NCI-H460 (cell line): Measurements from ENCODE around the gene TPPP. TPM values are rescaled to one million over a fixed set of nuclear protein-coding genes. Genes with fewer than 3 reads are reported as not detected.
"Not testable (repeated sequence)": the region's sequence is repeated elsewhere in the genome, so short reads cannot be mapped to it uniquely, and the experiment has no call there.

Experiments
- DNase-seq: peaks from one replicate; pipeline ENCODE4 v3.0.0-alpha.2; 2016; ENCODE audit warnings: low read depth; ENCODE audit errors: extremely low read depth
- total RNA-seq: library from RNA; depleted of rRNA; stranded (reverse); fragments of >200 nt; shearing (Covaris generic); gene quantifications from 2 replicates; pipeline ENCODE4 v1.2.3, GENCODE V29; 2014

The TPPP gene
- total RNA-seq, 1 experiment from 2014 or later, result 0.54 TPM

- DNase-seq, result no peak
These were observed 57.7 kb downstream of the TPPP start for GRCh38 chr5:635306-636055.

DNA sequence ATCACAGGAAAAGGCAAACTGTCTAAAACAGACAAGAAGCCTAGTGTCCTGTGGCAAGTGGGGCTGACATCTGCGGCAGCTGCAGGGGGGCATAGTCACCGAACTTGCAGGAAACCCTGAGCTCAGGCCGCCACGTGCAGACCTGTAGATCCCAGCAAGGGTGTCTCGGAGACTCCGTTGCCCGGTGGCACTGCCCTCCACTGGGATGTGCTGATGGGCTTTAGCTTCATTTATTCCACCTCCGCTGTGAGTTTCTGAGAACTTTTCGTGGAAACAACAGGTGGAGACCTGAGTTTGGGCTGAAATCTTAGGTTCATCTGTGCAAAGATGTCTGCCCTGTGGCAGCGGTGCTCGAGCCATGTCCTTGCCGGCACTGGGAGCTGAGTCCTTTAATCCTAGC lies 59.0 kb downstream of the TPPP start:
- DNase-seq, result no peak

DNA sequence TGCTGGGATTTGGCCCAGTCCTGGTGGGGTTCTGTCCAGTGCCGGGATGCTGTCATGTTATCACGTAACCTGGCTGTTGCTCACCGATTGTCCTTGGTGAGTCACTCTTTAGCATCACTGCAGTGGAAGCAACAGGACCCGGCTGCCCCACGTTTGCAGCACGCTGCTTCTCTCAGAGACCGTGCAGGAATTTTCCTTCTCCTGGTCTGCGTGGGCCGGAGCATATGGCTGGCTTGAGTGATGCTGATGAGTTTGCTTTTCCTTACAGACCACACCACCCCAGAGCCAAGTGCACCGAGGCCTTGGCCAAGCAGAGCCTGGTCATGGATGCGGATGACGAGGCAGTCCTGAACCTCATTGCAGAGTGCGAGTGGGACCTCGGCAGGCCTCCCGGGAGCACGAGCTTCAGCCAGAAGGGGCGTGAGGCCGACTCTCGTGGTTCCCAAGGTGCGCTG lies 59.6 kb downstream of the TPPP start:
- DNase-seq, result no peak

DNA sequence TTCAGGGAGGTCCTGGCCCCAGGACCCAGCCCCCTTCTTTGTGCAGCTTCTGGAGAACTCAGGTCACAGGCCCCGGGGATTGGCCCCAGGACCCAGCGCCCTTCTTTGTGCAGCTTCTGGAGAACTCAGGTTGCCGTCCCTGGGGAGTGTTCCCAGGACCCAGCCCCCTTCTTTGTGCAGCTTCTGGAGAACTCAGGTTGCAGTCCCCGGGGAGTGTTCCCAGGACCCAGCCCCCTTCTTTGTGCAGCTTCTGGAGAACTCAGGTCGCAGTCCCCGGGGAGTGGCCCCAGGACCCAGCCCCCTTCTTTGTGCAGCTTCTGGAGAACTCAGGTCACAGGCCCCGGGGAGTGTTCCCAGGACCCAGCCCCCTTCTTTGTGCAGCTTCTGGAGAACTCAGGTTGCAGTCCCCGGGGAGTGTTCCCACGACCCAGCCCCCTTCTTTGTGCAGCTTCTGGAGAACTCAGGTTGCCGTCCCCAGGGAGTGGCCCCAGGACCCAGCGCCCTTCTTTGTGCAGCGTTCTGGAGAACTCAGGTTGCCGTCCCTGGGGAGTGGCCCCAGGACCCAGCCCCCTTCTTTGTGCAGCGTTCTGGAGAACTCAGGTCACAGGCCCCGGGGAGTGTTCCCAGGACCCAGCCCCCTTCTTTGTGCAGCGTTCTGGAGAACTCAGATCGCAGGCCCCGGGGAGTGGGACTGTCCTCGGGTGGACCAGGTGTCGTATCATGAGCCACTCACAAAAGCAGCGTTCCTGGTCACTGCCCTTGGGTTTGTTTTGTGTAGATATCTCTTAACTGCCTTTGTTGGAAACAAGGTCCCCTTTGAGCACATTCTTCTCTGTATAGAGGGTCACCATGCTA lies 64.6 kb downstream of the TPPP start:
- DNase-seq, result not testable (repeated sequence)

GRCh38 chr5:627840-628239 lies 65.3 kb downstream of the TPPP start:
- no peak for DNase-seq

- DNase-seq, result no peak
These were observed 66.3 kb downstream of the TPPP start for GRCh38 chr5:626850-627249.

DNA sequence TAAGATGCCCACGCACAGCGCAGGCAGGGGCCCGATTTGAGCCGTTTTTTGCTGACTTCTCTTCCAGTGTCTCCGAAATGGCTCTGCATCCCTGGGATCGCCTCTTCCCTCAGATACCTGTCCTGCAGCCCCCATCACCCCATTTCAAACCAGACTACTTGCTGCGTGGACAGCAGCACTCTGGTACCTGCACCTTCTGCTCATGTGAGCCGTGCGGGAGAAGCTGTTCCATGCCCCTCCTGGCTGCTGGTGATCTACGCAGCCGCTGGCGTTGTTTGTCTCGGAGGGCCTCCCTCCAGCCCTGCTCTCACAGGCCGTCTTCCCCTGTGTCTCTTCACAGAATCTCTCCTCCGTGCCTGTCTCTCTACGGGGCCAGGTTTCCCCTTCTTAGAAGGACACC lies 67.6 kb downstream of the TPPP start:
- DNase-seq, result no peak

GRCh38 chr5:624951-625230 lies 68.3 kb downstream of the TPPP start:
- no peak for DNase-seq

- DNase-seq, result no peak
These were observed 68.8 kb downstream of the TPPP start for GRCh38 chr5:624118-624950.

GRCh38 chr5:623531-623930 lies 69.6 kb downstream of the TPPP start:
- no peak for DNase-seq

DNA sequence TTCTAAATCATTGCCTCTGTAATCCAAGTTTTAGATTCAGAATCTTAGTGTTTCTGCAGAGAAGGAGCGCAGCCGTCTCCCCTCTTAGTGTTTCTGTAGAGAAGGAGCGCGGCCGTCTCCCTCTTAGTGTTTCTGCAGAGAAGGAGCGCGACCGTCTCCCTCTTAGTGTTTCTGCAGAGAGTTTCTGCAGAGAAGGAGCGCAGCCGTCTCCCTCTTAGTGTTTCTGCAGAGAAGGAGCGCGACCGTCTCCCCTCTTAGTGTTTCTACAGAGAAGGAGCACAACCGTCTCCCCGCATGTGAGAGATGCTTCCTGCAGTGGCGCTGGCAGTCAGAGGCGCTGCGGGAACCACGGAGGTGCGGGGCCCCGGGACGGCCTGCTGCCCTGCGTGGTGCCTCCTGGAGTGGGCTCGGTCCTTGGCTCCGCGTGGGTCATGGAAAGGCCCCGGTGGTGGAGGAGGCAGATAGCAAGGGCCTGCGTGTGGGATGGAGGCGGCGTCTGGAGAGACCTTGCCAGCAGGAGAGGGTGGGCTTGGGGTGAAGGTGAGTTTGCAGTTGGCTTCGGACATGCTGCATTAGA lies 70.1 kb downstream of the TPPP start:
- no peak for DNase-seq

DNA sequence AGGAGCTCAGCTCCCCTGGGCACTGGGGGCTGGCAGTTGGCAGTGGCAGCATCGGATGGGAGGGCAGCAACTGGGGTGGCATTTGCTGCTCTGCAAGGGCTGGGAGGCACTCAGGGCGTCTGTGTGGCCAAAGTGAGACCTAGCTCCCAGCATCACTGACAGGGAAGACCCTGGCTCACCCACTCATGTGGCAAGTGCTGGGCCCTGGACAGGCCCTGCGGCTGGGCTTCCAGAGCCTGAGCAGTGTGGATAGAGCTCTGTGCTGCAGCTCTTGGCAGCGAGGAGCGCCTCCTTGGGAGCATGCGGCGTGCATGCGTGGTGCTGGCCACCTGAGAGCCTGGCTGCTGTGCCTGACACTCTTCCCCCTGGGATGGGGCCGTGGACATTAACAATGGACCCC lies 70.8 kb downstream of the TPPP start:
- no peak for DNase-seq

DNA sequence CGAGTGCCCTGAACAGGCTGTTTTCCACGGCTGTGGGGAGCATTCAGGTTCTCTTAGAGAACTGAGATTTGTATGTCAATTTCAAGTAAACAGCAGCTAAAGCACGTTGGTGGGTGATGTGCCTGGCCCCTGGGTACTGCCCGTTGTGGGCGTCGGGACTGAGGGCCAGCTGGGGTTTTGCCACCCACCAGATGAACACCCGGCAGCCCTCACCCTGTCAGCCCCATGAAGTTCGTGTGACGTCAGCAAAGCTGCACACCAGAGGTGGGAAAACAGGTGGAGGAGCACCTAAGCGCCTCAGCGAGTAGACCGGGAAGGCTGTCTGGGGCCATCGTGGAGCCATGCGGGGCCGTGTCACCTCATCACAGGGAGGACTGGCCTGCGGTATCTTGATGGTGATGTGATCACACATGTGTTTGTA lies 71.8 kb downstream of the TPPP start:
- no peak for DNase-seq

DNA sequence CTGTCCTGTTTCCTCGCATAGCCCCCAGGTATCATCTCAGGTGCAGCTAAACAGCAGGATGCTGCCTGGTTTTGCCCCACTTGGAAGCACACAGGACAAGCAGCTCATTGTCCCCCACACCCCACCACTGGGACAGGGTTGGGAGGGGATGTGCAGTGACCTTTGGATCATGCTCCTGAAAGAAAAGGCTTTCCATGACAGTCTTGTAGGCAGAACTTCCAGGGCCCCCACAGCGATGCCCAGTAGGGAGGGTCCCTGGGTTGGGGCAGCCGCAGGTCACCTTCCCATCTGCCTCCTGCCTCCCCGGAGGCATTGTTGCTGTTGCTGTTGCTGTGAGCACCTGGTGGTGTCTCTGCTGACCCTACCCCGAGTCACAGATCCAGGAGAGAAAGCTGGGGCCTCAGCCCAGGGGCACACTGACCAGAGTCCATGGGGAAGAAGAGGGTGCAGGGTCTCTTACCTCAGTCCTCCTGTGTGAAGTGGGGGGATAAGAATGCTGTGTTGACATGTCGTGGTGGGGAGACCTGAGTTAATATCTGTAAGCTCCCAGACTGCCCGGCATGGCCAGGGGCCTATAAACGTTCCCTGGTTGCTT lies 72.5 kb downstream of the TPPP start:
- no peak for DNase-seq

DNA sequence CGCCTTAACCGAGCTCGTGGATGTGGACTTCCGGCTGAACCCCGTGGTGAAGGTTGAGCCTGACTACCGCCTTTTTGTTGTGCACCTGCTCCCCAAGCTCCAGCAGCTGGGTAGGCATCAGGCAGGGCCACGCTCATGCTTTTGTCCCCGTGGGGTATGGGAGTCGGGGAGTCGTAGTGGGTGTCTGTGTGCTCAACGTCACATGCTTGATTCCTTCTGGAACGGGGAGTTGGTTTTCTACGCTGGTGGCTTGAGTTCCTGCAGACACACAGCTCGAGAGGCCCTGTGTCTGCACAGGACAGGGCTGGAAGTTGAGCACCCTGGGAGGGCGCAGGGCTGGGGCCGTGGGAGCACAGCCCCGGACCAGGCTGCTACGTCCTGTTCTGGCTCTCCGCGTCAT lies 73.0 kb downstream of the TPPP start:
- no peak for DNase-seq

DNA sequence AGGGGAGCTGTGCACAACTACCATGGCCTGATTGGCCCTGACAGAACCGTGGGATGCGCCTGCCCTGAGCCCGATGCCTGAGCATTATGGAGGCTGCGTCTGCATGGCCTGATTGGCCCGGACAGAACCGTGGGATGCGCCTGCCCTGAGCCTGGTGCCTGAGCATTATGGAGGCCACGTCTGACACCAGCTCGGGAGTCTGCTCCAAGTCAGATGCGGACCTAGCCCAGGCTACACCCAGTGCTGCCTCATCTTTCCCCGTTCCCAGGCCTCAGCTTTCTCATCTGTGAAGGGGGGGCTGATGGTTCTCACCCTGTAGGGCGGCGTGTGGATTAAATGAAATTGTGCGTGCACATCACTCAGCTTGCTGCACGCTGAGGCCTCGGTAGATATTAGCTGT lies 73.7 kb downstream of the TPPP start:
- DNase-seq, result no peak

GRCh38 chr5:618450-618849 lies 74.7 kb downstream of the TPPP start:
- DNase-seq, result no peak

- no peak for DNase-seq
These were observed 75.3 kb downstream of the TPPP start for GRCh38 chr5:617896-618295.

- peak; percentile 55 for DNase-seq
These were observed 76.6 kb downstream of the TPPP start for GRCh38 chr5:616484-617039.
